Gastroesophageal sphincter (tissue), 4 donors: ENCODE results near the gene COG5. TPM values are rescaled to one million over a fixed set of nuclear protein-coding genes. Genes with fewer than 3 reads are reported as not detected.

Experiments
- ATAC-seq: fragments of 150-250 bp; one replicate; pipeline ENCODE4 v1.9.1; 2016; ENCODE audit warnings: mild to moderate bottlenecking, moderate library complexity
- H3K27ac ChIP-seq, 4 donors: fragments of 200-600 bp; sonication (generic) in 3 of 4; 1 replicate in 3 of 4; 2 replicates in 1 of 4; pipeline ENCODE4 v1.5.1; 2016 to 2019
- H3K27me3 ChIP-seq: fragments of 200-600 bp; sonication (generic); one replicate; pipeline ENCODE4 v1.5.1; 2019
- H3K36me3 ChIP-seq, 2 donors: fragments of 200-600 bp; sonication (generic); one replicate each; pipeline ENCODE4 v1.5.1; 2019; ENCODE audit warnings: control low read depth in 1 of 2
- H3K4me1 ChIP-seq, 3 donors: fragments of 200-600 bp; sonication (generic); 1 replicate in 2 of 3; 2 replicates in 1 of 3; pipeline ENCODE4 v1.5.1; 2016 to 2019; ENCODE audit warnings: control low read depth in 2 of 3
- H3K4me3 ChIP-seq, 2 donors: fragments of 200-600 bp; sonication (generic); one replicate each; pipeline ENCODE4 v1.5.1; 2019; ENCODE audit warnings: mild to moderate bottlenecking in 1 of 2, moderate library complexity in 1 of 2
- H3K9me3 ChIP-seq, 3 donors: fragments of 200-600 bp; sonication (generic); one replicate each; pipeline ENCODE4 v1.5.1; 2017 to 2019; ENCODE audit warnings: control low read depth in 2 of 3
- EP300 ChIP-seq: sonication (generic); formaldehyde crosslinking; IDR thresholded peaks from one replicate; pipeline ENCODE4 v1.6.1; 2017; ENCODE audit warnings: antibody characterized with exemption, mild to moderate bottlenecking
- POLR2A ChIP-seq, 2 donors: fragments of 450-650 bp; IDR thresholded peaks; one replicate each; pipeline ENCODE4 v1.6.1; 2017; ENCODE audit warnings: antibody characterized with exemption in 2 of 2, mild to moderate bottlenecking in 2 of 2, moderate library complexity in 1 of 2
- POLR2AphosphoS5 ChIP-seq: sonication (generic); formaldehyde crosslinking; IDR thresholded peaks from one replicate; pipeline ENCODE4 v1.6.1; 2017; ENCODE audit warnings: antibody characterized with exemption
- WGBS, 2 donors: methylation state at CpG; one replicate each; pipeline ENCODE4 v1.1.5; 2018; ENCODE audit warnings: low coverage in 1 of 2; 5-methylcytosine and 5-hydroxymethylcytosine counted together
- total RNA-seq, 4 donors: library from RNA; depleted of rRNA; stranded (reverse); fragments of >200 nt; gene quantifications; one replicate each; pipeline ENCODE4 v1.1.0, GENCODE V29; 2016
- TF ChIP-seq, protein P1 (sequence below), 4 experiments: fragments of 200-600 bp in 2 of 4; fragments of 450-650 bp in 2 of 4; sonication (generic) in 1 of 4; IDR thresholded peaks; one replicate each; pipeline ENCODE4 v1.5.1; 2017 to 2019; ENCODE audit warnings: antibody characterized with exemption in 4 of 4, mild to moderate bottlenecking in 2 of 4, moderate library complexity in 2 of 4

Gene COG5
- total RNA-seq, 4 donors from 2014 or later: 31.6 to 50.4 (median 41.1) TPM

DNA sequence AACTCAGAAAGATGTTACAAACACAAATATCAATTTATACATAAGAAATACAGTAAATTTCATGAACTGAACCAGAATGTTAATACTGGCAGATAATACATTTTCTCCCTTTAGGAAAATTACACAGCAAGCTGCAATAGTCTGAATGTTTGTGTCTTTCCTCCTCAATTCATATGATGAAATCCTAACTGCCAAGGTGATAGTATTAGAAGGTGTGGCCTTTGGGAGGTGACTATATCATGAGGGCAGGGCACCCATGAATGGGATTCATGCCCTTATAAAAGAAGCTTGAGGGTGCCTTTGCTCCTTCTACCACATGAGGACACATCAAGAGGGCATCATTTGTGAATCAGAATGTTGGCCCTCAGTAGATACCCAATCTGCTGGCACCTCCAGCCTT, 158.2 kb downstream of the COG5 start:
- Histone ChIP-seq H3K27me3 (no peaks in the 10 kb centered on the region), H3K4me3 (no peak overlapping the region), H3K27ac (no peak overlapping the region), H3K9me3 (no peaks in the 10 kb centered on the region), H3K36me3 (peaks cover 0 to 13% of the 10 kb centered on the region in 2 donors), H3K4me1 (peaks cover 0 to 5% (median 0%) of the 10 kb centered on the region in 3 donors)
- no peak for ATAC-seq
- TF ChIP-seq, protein P1, sequence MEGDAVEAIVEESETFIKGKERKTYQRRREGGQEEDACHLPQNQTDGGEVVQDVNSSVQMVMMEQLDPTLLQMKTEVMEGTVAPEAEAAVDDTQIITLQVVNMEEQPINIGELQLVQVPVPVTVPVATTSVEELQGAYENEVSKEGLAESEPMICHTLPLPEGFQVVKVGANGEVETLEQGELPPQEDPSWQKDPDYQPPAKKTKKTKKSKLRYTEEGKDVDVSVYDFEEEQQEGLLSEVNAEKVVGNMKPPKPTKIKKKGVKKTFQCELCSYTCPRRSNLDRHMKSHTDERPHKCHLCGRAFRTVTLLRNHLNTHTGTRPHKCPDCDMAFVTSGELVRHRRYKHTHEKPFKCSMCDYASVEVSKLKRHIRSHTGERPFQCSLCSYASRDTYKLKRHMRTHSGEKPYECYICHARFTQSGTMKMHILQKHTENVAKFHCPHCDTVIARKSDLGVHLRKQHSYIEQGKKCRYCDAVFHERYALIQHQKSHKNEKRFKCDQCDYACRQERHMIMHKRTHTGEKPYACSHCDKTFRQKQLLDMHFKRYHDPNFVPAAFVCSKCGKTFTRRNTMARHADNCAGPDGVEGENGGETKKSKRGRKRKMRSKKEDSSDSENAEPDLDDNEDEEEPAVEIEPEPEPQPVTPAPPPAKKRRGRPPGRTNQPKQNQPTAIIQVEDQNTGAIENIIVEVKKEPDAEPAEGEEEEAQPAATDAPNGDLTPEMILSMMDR (IDR thresholded peaks at IDR 0.05): no peak
- TF ChIP-seq POLR2AphosphoS5 (no peak), POLR2A (IDR thresholded peaks at IDR 0.05) (no peak), EP300 (no peak)

DNA sequence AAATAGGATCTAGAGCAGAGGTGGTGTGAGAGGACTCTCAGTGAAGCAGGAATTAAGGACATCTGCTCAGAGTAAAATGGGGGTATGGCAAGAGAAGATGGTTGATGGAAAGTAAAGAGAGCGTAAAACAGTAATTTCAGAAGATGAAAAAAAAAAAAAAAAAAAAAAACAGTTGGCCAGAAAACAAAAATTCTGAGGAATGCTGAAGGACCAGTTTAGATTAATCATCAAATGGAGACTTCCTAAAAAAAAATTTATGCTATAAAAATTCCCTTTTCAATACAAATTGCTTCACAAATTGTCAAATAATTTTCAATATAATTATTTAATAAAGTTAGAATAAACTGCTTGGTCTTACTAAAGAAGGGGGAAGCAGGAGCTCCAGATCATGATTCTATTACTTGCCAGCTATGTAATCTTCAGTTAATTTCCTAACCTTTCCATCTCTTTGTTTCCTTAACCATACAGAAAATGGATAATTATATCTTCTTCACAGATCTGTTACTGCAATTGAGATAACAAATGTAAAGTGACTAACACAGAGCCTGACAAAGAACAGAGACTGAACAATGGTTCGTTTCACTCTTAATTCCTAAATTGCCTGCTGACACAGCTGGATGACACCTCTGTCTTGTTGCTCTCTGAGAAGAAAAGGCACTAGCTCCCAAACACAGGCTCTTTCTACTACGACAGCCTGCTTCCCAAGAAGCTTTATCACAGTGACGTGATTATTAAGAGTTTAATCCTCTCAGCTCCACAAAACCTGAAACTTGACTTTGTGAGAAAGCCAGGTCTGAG, 158.8 kb downstream of the COG5 start:
- Histone ChIP-seq H3K27me3 (no peaks in the 10 kb centered on the region), H3K27ac (no peak overlapping the region), H3K4me3 (no peak overlapping the region), H3K4me1 (peaks cover 0 to 5% (median 0%) of the 10 kb centered on the region in 3 donors), H3K9me3 (no peaks in the 10 kb centered on the region), H3K36me3 (peaks cover 0 to 6% of the 10 kb centered on the region in 2 donors)
- WGBS, 2 donors: 71 to 77% methylated on average over 1 to 4 of the region's 4 CpGs
- no peak for ATAC-seq
- TF ChIP-seq EP300 (no peak), POLR2AphosphoS5 (no peak), POLR2A (IDR thresholded peaks at IDR 0.05) (no peak)
- TF ChIP-seq, protein P1 (IDR thresholded peaks at IDR 0.05): no peak

DNA sequence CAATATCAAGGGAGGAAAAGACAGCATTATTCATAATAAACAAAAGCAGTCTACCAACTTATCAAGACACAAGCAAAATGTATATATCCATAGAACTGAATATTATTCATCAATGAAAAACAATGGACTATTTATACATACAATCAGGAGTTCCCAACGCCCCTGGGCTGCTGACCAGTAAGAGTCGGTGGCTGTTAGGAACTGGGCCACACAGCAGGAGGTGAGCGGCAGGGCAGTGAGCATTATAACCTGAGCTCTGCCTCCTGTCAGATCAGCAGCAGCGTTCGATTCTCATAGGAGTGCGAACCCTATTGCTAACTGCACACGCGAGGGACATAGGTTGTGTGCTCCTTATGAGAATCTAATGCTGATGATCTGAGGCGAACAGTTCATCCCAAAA, 165.6 kb downstream of the COG5 start:
- H3K27me3 ChIP-seq: no peaks in the 10 kb centered on the region
- H3K36me3 ChIP-seq: no peaks in the 10 kb centered on the region
- H3K9me3 ChIP-seq: no peaks in the 10 kb centered on the region
- no peak for TF ChIP-seq POLR2A (IDR thresholded peaks at IDR 0.05)
- TF ChIP-seq, protein P1 (IDR thresholded peaks at IDR 0.05): no peak
- TF ChIP-seq POLR2AphosphoS5: no peak
- TF ChIP-seq EP300: no peak
- no peak overlapping the region for H3K27ac ChIP-seq
- H3K4me1 ChIP-seq: no peaks in the 10 kb centered on the region
- ATAC-seq: no peak
- 87 to 92% methylated on average over 8 to 9 of the region's 9 CpGs for WGBS, 2 donors
- no peak overlapping the region for H3K4me3 ChIP-seq

DNA sequence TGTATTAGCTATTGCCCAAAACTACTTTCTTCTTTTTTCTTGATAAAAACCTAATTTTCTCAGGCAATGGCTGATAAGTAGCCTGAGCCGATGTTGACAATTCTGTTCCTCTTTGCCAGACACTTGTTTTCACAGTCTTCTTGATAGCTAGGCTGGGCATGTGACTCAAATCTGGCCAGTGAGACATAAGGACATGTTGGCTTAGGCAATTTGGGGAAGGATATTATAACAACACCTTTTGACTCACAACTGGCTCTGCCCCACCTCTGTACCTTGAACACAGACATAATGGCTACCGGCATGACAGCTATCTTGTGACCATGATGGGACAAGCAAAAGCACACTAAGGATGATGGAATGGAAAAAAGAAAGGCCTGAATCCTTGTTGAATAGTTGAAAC, 166.7 kb downstream of the COG5 start:
- Histone ChIP-seq H3K9me3 (no peaks in the 10 kb centered on the region), H3K4me3 (no peak overlapping the region), H3K27ac (no peak overlapping the region), H3K36me3 (no peaks in the 10 kb centered on the region), H3K27me3 (no peaks in the 10 kb centered on the region), H3K4me1 (no peaks in the 10 kb centered on the region)
- 84 to 94% methylated on average over 2 of the region's 2 CpGs for WGBS, 2 donors
- no peak for ATAC-seq
- TF ChIP-seq, protein P1 (IDR thresholded peaks at IDR 0.05): no peak
- TF ChIP-seq POLR2AphosphoS5 (no peak), POLR2A (IDR thresholded peaks at IDR 0.05) (no peak), EP300 (no peak)

DNA sequence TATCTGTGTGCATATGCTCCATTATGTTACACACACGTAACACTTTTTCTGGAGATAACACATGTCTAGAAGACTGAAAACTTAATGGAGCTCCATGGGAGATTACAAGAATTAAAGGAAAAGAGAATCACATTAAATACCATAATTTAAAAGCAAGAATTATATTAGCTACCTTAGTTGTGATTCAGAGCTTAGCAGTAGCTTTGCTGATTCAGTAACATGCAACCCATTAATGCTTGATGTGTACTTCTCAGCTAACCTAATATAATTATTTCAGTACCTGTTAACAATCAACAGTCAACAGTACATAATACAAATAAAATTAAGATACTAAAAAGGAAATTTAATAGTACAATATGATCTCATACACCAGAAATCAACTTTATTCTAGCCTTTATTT, 167.6 kb downstream of the COG5 start:
- Histone ChIP-seq H3K4me1 (no peaks in the 10 kb centered on the region), H3K9me3 (no peaks in the 10 kb centered on the region), H3K27ac (no peak overlapping the region), H3K36me3 (peaks cover 0 to 2% of the 10 kb centered on the region in 2 donors), H3K27me3 (no peaks in the 10 kb centered on the region), H3K4me3 (no peak overlapping the region)
- TF ChIP-seq POLR2AphosphoS5 (no peak), EP300 (no peak), POLR2A (IDR thresholded peaks at IDR 0.05) (no peak)
- TF ChIP-seq, protein P1 (IDR thresholded peaks at IDR 0.05): no peak
- no peak for ATAC-seq
- 88 to 90% methylated on average over 1 of the region's 1 CpG for WGBS, 2 donors
